ENCODE results near the gene EPS15. TPM values are rescaled to one million over a fixed set of nuclear protein-coding genes. Genes with fewer than 3 reads are reported as not detected.
A peak's percentile ranks its signal among the peaks of the same experiment; 100 is the strongest.

The EPS15 gene
- total and polyA plus RNA-seq, 4 experiments from 2014 or later, result 39.2 to 92.3 (median 77.6) TPM

GRCh38 chr1:51433972-51434510 is 85.0 kb downstream of the EPS15 start:
- H3K9me3 ChIP-seq (ENCODE audit: control insufficient read depth in 1 of 2, low read length in 2 of 2), result no peaks in the 10 kb centered on the region
- Mint-ChIP-seq H3K27me3 (no peaks in the 10 kb centered on the region), H3K27ac (peak overlapping the region; percentile 36 to 94 (median 68)), H3K36me3 (peaks cover 41 to 44% of the 10 kb centered on the region in 2 donors), H3K4me3 (peak overlapping the region; percentile 25 to 84 (median 67)), H3K4me1 (peaks cover 33 to 53% (median 40%) of the 10 kb centered on the region in 4 donors), H3K9me3 (peaks cover 0 to under 1% (median 0%) of the 10 kb centered on the region in 8 donors)
- no peak for DNase-seq
- H3K36me3 ChIP-seq (ENCODE audit: insufficient read depth, low read length), result peaks cover 5% of the 10 kb centered on the region
- H3K4me1 ChIP-seq (ENCODE audit: insufficient read depth, low read length), result peaks cover 39% of the 10 kb centered on the region
- ChIA-PET POLR2A (ENCODE audit: partially characterized antibody) (interaction anchor here (0.9 to 1.6 kb wide), 5 partner anchors 8 to 110 kb away, joined by 3 to 18 read pairs (median 4); partner anchors contain the start of gene EPS15), CTCF (ENCODE audit: partially characterized antibody) (interaction anchor here (1.0 to 2.5 kb wide), 4 partner anchors 9 to 45 kb away, joined by 3 to 6 read pairs (median 4); no protein-coding TSS in a partner anchor)
- H3K27ac ChIP-seq (ENCODE audit: low read depth, low read length), result peak overlapping the region; percentile 13
- intact Hi-C loops (cut with micrococcal nuclease), result no loop called here
- H3K4me3 ChIP-seq (ENCODE audit: low read length in 2 of 2), result no peak overlapping the region
- H3K27me3 ChIP-seq (ENCODE audit: insufficient read depth, low read length), result no peaks in the 10 kb centered on the region

DNA sequence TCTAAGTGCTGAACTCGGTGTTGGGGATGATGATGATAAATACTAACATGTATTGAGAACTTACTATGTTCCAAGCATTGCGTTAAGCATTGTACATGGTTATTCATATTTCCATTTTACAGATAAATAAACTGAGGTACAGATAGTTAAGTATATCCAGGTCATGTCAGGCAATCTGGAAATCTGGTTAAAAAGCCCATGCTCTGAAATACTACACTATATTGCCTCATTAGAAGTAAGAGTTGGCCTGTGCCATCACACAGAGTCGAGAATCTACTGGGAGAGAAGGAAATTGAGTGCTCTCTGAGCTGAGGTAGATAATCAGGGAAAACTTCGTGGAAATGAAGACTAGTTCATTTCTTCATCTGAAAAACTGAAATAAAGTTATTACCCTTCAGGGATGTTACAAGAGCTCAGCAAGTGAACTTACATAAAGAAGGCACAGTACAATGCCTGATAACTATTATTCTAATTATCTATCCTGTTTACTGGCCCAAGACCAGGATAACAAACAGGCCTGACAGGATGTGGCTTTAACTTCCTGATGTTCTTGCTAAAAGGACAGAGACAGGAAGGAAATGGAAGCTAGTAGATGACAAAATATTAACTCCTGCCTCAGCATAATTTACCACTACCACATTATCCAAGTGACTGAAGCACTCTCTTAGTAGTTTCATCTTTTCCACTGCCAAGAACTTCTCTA is 85.6 kb downstream of the EPS15 start:
- H3K27ac ChIP-seq (ENCODE audit: low read depth, low read length), result peak overlapping the region; percentile 13
- H3K4me3 ChIP-seq (ENCODE audit: low read length in 2 of 2), result no peak overlapping the region
- Mint-ChIP-seq H3K9me3 (peaks cover 0 to 3% (median 1%) of the 10 kb centered on the region in 8 donors), H3K27ac (peak overlapping the region; percentile 36 to 94 (median 76)), H3K27me3 (no peaks in the 10 kb centered on the region), H3K4me3 (peak overlapping the region; percentile 25 to 84 (median 67)), H3K4me1 (peaks cover 29 to 49% (median 37%) of the 10 kb centered on the region in 4 donors), H3K36me3 (peaks cover 40 to 43% of the 10 kb centered on the region in 2 donors)
- intact Hi-C loops (cut with micrococcal nuclease), result no loop called here
- ChIA-PET POLR2A (ENCODE audit: partially characterized antibody) (interaction anchor here (0.9 to 1.6 kb wide), 6 partner anchors 9 to 111 kb away, joined by 3 to 18 read pairs (median 4); partner anchors contain the start of gene EPS15), CTCF (ENCODE audit: partially characterized antibody) (interaction anchor here (0.8 to 2.5 kb wide), 6 partner anchors 8 to 242 kb away, joined by 3 to 6 read pairs (median 3); no protein-coding TSS in a partner anchor)
- peak in 3 of 5 donors; percentile 19 for DNase-seq
- no peaks in the 10 kb centered on the region for H3K9me3 ChIP-seq (ENCODE audit: control insufficient read depth in 1 of 2, low read length in 2 of 2)
- H3K4me1 ChIP-seq (ENCODE audit: insufficient read depth, low read length), result peaks cover 39% of the 10 kb centered on the region
- H3K27me3 ChIP-seq (ENCODE audit: insufficient read depth, low read length), result no peaks in the 10 kb centered on the region
- H3K36me3 ChIP-seq (ENCODE audit: insufficient read depth, low read length), result peaks cover 8% of the 10 kb centered on the region

DNA sequence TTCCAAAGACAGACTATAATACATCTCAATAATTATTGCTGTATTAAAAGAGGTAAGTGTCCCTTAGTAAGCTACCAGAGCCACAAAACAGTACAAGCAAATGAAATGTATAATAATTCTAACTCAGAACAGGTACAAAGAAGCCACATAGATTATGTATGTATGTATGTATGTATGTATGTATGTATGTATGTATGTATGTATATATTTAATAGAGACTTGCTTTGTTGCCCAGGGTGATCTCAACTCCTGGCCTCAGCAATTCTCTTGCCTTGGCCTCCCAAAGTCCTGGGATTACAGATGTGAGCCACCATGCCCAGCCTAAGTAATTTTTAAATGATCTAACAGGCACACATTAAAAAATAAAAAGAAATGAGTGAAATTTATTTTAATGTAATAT is 86.9 kb downstream of the EPS15 start:
- peaks cover 8% of the 10 kb centered on the region for H3K36me3 ChIP-seq (ENCODE audit: insufficient read depth, low read length)
- no peaks in the 10 kb centered on the region for H3K9me3 ChIP-seq (ENCODE audit: control insufficient read depth in 1 of 2, low read length in 2 of 2)
- ChIA-PET POLR2A (ENCODE audit: partially characterized antibody) (interaction anchor here (1.4 kb wide), 1 partner anchor 12 kb away, joined by 3 read pairs; no protein-coding TSS in a partner anchor), CTCF (ENCODE audit: partially characterized antibody) (interaction anchor here (0.8 to 1.7 kb wide), 2 partner anchors 21 to 241 kb away, joined by 3 to 5 read pairs; no protein-coding TSS in a partner anchor)
- intact Hi-C loops (cut with micrococcal nuclease), result no loop called here
- Mint-ChIP-seq H3K4me3 (peak overlapping the region in 1 of 8 donors; percentile 61), H3K27me3 (no peaks in the 10 kb centered on the region), H3K4me1 (peaks cover 29 to 52% (median 39%) of the 10 kb centered on the region in 4 donors), H3K36me3 (peaks cover 50 to 53% of the 10 kb centered on the region in 2 donors), H3K9me3 (peaks cover 0 to 14% (median 12%) of the 10 kb centered on the region in 8 donors), H3K27ac (peak overlapping the region in 5 of 7 donors; percentile 46 to 79 (median 68))
- no peak for DNase-seq
- no peak overlapping the region for H3K4me3 ChIP-seq (ENCODE audit: low read length in 2 of 2)
- H3K27me3 ChIP-seq (ENCODE audit: insufficient read depth, low read length), result no peaks in the 10 kb centered on the region
- H3K4me1 ChIP-seq (ENCODE audit: insufficient read depth, low read length), result peaks cover 39% of the 10 kb centered on the region
- H3K27ac ChIP-seq (ENCODE audit: low read depth, low read length), result no peak overlapping the region

GRCh38 chr1:51427438-51427837 is 91.6 kb downstream of the EPS15 start:
- intact Hi-C loops (cut with micrococcal nuclease), result no loop called here
- no peak for DNase-seq
- H3K9me3 Mint-ChIP-seq, result peaks cover 0 to 14% (median 13%) of the 10 kb centered on the region in 8 donors
- H3K36me3 Mint-ChIP-seq, result peaks cover 54 to 59% of the 10 kb centered on the region in 2 donors
- POLR2A ChIA-PET (ENCODE audit: partially characterized antibody), result interaction anchor here (1.2 kb wide), 1 partner anchor 9 kb away, joined by 6 read pairs; no protein-coding TSS in a partner anchor
- no peaks in the 10 kb centered on the region for H3K27me3 ChIP-seq (ENCODE audit: insufficient read depth, low read length)
- no peaks in the 10 kb centered on the region for H3K9me3 ChIP-seq (ENCODE audit: control insufficient read depth in 1 of 2, low read length in 2 of 2)
- H3K4me1 Mint-ChIP-seq, result peaks cover 9 to 26% (median 18%) of the 10 kb centered on the region in 4 donors
- H3K36me3 ChIP-seq (ENCODE audit: insufficient read depth, low read length), result peaks cover 4% of the 10 kb centered on the region
- H3K4me3 Mint-ChIP-seq, result no peak overlapping the region
- no peak overlapping the region for H3K27ac ChIP-seq (ENCODE audit: low read depth, low read length)
- CTCF ChIA-PET (ENCODE audit: partially characterized antibody), result no interaction called here
- no peak overlapping the region for H3K4me3 ChIP-seq (ENCODE audit: low read length in 2 of 2)
- H3K4me1 ChIP-seq (ENCODE audit: insufficient read depth, low read length), result peaks cover 14% of the 10 kb centered on the region
- peak overlapping the region in 2 of 7 donors; percentile 2 to 7 for H3K27ac Mint-ChIP-seq
- H3K27me3 Mint-ChIP-seq, result no peaks in the 10 kb centered on the region

- Histone ChIP-seq H3K4me1 (ENCODE audit: insufficient read depth, low read length) (peaks cover 14% of the 10 kb centered on the region), H3K36me3 (ENCODE audit: insufficient read depth, low read length) (peaks cover 4% of the 10 kb centered on the region), H3K9me3 (ENCODE audit: control insufficient read depth in 1 of 2, low read length in 2 of 2) (no peaks in the 10 kb centered on the region), H3K27ac (ENCODE audit: low read depth, low read length) (no peak overlapping the region), H3K27me3 (ENCODE audit: insufficient read depth, low read length) (no peaks in the 10 kb centered on the region), H3K4me3 (ENCODE audit: low read length in 2 of 2) (no peak overlapping the region)
- POLR2A ChIA-PET (ENCODE audit: partially characterized antibody), result interaction anchor here (0.9 kb wide), 1 partner anchor 92 kb away, joined by 4 read pairs; no protein-coding TSS in a partner anchor
- Mint-ChIP-seq H3K27me3 (no peaks in the 10 kb centered on the region), H3K9me3 (peaks cover 0 to 14% (median 13%) of the 10 kb centered on the region in 8 donors), H3K36me3 (peaks cover 60 to 63% of the 10 kb centered on the region in 2 donors), H3K4me1 (peaks cover 9 to 26% (median 17%) of the 10 kb centered on the region in 4 donors), H3K4me3 (no peak overlapping the region), H3K27ac (peak overlapping the region in 1 of 7 donors; percentile 33)
- intact Hi-C loops (cut with micrococcal nuclease), result no loop called here
- DNase-seq, result no peak
- CTCF ChIA-PET (ENCODE audit: partially characterized antibody), result interaction anchor here (1.6 kb wide), 1 partner anchor 9 kb away, joined by 6 read pairs; no protein-coding TSS in a partner anchor
Observed at GRCh38 chr1:51425955-51426354, 93.1 kb downstream of the EPS15 start.

- H3K27ac Mint-ChIP-seq, result no peak overlapping the region
- ChIA-PET CTCF (ENCODE audit: partially characterized antibody) (interaction anchor here (1.6 kb wide), 1 partner anchor 9 kb away, joined by 6 read pairs; no protein-coding TSS in a partner anchor), POLR2A (ENCODE audit: partially characterized antibody) (interaction anchor here (0.6 kb wide), 1 partner anchor 59 kb away, joined by 3 read pairs; no protein-coding TSS in a partner anchor)
- Histone ChIP-seq H3K27ac (ENCODE audit: low read depth, low read length) (no peak overlapping the region), H3K27me3 (ENCODE audit: insufficient read depth, low read length) (no peaks in the 10 kb centered on the region), H3K4me3 (ENCODE audit: low read length in 2 of 2) (no peak overlapping the region), H3K36me3 (ENCODE audit: insufficient read depth, low read length) (peaks cover 4% of the 10 kb centered on the region), H3K4me1 (ENCODE audit: insufficient read depth, low read length) (peaks cover 7% of the 10 kb centered on the region), H3K9me3 (ENCODE audit: control insufficient read depth in 1 of 2, low read length in 2 of 2) (no peaks in the 10 kb centered on the region)
- peaks cover 10 to 29% (median 18%) of the 10 kb centered on the region in 4 donors for H3K4me1 Mint-ChIP-seq
- DNase-seq, result no peak
- no peak overlapping the region for H3K4me3 Mint-ChIP-seq
- H3K27me3 Mint-ChIP-seq, result no peaks in the 10 kb centered on the region
- intact Hi-C loops (cut with micrococcal nuclease), result no loop called here
- H3K9me3 Mint-ChIP-seq, result peaks cover 0 to 14% (median 13%) of the 10 kb centered on the region in 8 donors
- H3K36me3 Mint-ChIP-seq, result peaks cover 66 to 69% of the 10 kb centered on the region in 2 donors
Observed at GRCh38 chr1:51425273-51425672, 93.8 kb downstream of the EPS15 start.
